IMR-90 (cell line): ENCODE data around the gene ZNF774. TPM values are rescaled to one million over a fixed set of nuclear protein-coding genes. Genes with fewer than 3 reads are reported as not detected.

ENCODE experiments used
- ATAC-seq: fragments of 200-7000 bp; cut with Tn5 transposase; 2 replicates; pipeline ENCODE4 v1.9.1; 2020; ENCODE audit warnings: low read depth, mild to moderate bottlenecking, moderate library complexity
- BruUV-seq: library from RNA; stranded (reverse); fragments of 400-500 nt; replicated peaks from 2 replicates; lab custom pipeline; 2021; lab: Mats Ljungman, UMichigan
- CTCF ChIA-PET: fragments of 300-600 bp; formaldehyde crosslinking; extraction: SDS; loops from one replicate; lab custom pipeline; 2021; ENCODE audit warnings: antibody characterized with exemption; lab: Yijun Ruan, JAX
- POLR2A ChIA-PET: fragments of 300-600 bp; sonication (Branson Sonifier 250); formaldehyde crosslinking; loops from one replicate; lab custom pipeline; 2022; ENCODE audit warnings: antibody characterized with exemption; ENCODE audit not compliant: unreplicated experiment; lab: Charles Lee
- DNase-seq: peaks from one replicate; pipeline ENCODE4 v3.0.0; 2013
- H2AFZ ChIP-seq: replicated peaks from 2 replicates; pipeline ENCODE3; 2013; ENCODE audit warnings: low read length, mild to moderate bottlenecking; ENCODE audit not compliant: poor library complexity
- H2AK5ac ChIP-seq: 2 replicates; pipeline ENCODE4 v1.6.1; 2013; ENCODE audit warnings: low read depth, low read length, inconsistent platforms
- H2AK9ac ChIP-seq: replicated peaks from 2 replicates; pipeline ENCODE3; 2013; ENCODE audit warnings: mild to moderate bottlenecking, low read depth, low read length, moderate library complexity; ENCODE audit not compliant: poor library complexity
- H2BK120ac ChIP-seq: 2 replicates; pipeline ENCODE4 v1.6.1; 2013; ENCODE audit warnings: low read depth, low read length, inconsistent platforms
- H2BK15ac ChIP-seq: 3 replicates; pipeline ENCODE4 v1.6.1; 2013; ENCODE audit warnings: low read depth, low read length, inconsistent platforms
- H2BK20ac ChIP-seq: 2 replicates; pipeline ENCODE4 v1.6.1; 2013; ENCODE audit warnings: low read depth, mild to moderate bottlenecking, inconsistent platforms, low read length, moderate library complexity
- H2BK5ac ChIP-seq: 2 replicates; pipeline ENCODE4 v1.6.1; 2013; ENCODE audit warnings: mild to moderate bottlenecking, low read depth, low read length, inconsistent platforms; ENCODE audit not compliant: poor library complexity, severe bottlenecking
- H3K14ac ChIP-seq: replicated peaks from 2 replicates; pipeline ENCODE4 v1.6.1; 2013; ENCODE audit warnings: low read depth, low read length, inconsistent platforms
- H3K18ac ChIP-seq: 2 replicates; pipeline ENCODE4 v1.6.1; 2013; ENCODE audit warnings: low read depth, low read length, control low read depth
- H3K23ac ChIP-seq: 2 replicates; pipeline ENCODE4 v1.6.1; 2013; ENCODE audit warnings: low read depth, low read length, inconsistent platforms
- H3K27ac ChIP-seq: 2 replicates; pipeline ENCODE4 v1.5.1; 2013; ENCODE audit warnings: mild to moderate bottlenecking, control low read depth, low read length; ENCODE audit not compliant: insufficient read depth
- H3K27me3 ChIP-seq: 2 replicates; pipeline ENCODE4 v1.6.1; 2013; ENCODE audit warnings: low read length; ENCODE audit not compliant: control insufficient read depth, insufficient read depth
- H3K36me3 ChIP-seq: 2 replicates; pipeline ENCODE4 v1.6.1; 2013; ENCODE audit warnings: low read length, mixed read lengths; ENCODE audit not compliant: control insufficient read depth, insufficient read depth
- H3K4ac ChIP-seq: 2 replicates; pipeline ENCODE4 v1.6.1; 2013; ENCODE audit warnings: low read depth, low read length, inconsistent platforms
- H3K4me1 ChIP-seq: 2 replicates; pipeline ENCODE4 v1.6.1; 2013; ENCODE audit warnings: low read length, mixed read lengths; ENCODE audit not compliant: control insufficient read depth, insufficient read depth
- H3K4me2 ChIP-seq: 2 replicates; pipeline ENCODE4 v1.6.1; 2013; ENCODE audit warnings: low read depth, mild to moderate bottlenecking, control low read depth, low read length, moderate library complexity
- H3K4me3 ChIP-seq: 2 replicates; pipeline ENCODE4 v1.5.1; 2013; ENCODE audit warnings: low read depth, mild to moderate bottlenecking, control low read depth, low read length, moderate library complexity; ENCODE audit not compliant: insufficient read depth
- H3K56ac ChIP-seq: 2 replicates; pipeline ENCODE4 v1.6.1; 2013; ENCODE audit warnings: low read length, inconsistent platforms; ENCODE audit not compliant: insufficient read depth; ENCODE audit errors: extremely low read depth
- H3K79me1 ChIP-seq, 2 experiments: 2 replicates each; pipeline ENCODE4 v1.6.1; 2013; ENCODE audit warnings: low read length in 2 of 2, inconsistent platforms in 1 of 2, low read depth in 1 of 2
- H3K9ac ChIP-seq: 2 replicates; pipeline ENCODE4 v1.6.1; 2013; ENCODE audit warnings: low read depth, low read length, control low read depth
- H3K9me1 ChIP-seq: 2 replicates; pipeline ENCODE4 v1.6.1; 2013; ENCODE audit warnings: low read length, inconsistent platforms; ENCODE audit not compliant: insufficient read depth
- H3K9me3 ChIP-seq: 2 replicates; pipeline ENCODE4 v1.6.1; 2013; ENCODE audit warnings: low read length; ENCODE audit not compliant: control insufficient read depth, insufficient read depth
- H4K20me1 ChIP-seq: 2 replicates; pipeline ENCODE4 v1.6.1; 2013; ENCODE audit warnings: low read length, inconsistent platforms; ENCODE audit not compliant: insufficient read depth
- H4K5ac ChIP-seq: 2 replicates; pipeline ENCODE4 v1.6.1; 2013; ENCODE audit warnings: mild to moderate bottlenecking, low read depth, low read length, control low read depth
- H4K8ac ChIP-seq, 2 experiments: 2 replicates each; pipeline ENCODE4 v1.6.1; 2013; ENCODE audit warnings: low read depth in 2 of 2, low read length in 2 of 2, control low read depth in 1 of 2, inconsistent platforms in 1 of 2
- H4K91ac ChIP-seq: 2 replicates; pipeline ENCODE4 v1.6.1; 2013; ENCODE audit warnings: low read depth, low read length, inconsistent platforms; ENCODE audit not compliant: insufficient read depth
- CEBPB ChIP-seq: IDR thresholded peaks from 2 replicates; pipeline ENCODE4 v1.6.1; 2012; ENCODE audit warnings: low read depth, low read length, improper control_type of control experiment
- ELK1 ChIP-seq: fragments of 150-350 bp; IDR thresholded peaks from 2 replicates; pipeline ENCODE4 v1.6.1; 2016; ENCODE audit warnings: low read depth, mild to moderate bottlenecking, low read length, moderate library complexity, borderline replicate concordance
- MAZ ChIP-seq: IDR thresholded peaks from 2 replicates; pipeline ENCODE4 v1.6.1; 2012; ENCODE audit warnings: low read depth, mild to moderate bottlenecking, low read length, improper control_type of control experiment, moderate library complexity, borderline replicate concordance
- WGBS, 2 experiments: methylation state at CpG; one replicate each; pipeline versions ENCODE4 v1.1.5 to v1.1.7; 2013; ENCODE audit warnings: missing lambda C conversion rate in 2 of 2; ENCODE audit not compliant: insufficient read length in 1 of 2; ENCODE audit errors: extremely low coverage in 2 of 2; 5-methylcytosine and 5-hydroxymethylcytosine counted together
- dilution Hi-C: fragments of 300-500 bp; cut with HindIII; formaldehyde crosslinking; loops from one replicate; pipeline ENCODE4 v1.14.3; 2018; ENCODE audit warnings: low sequenced_read_pairs; ENCODE audit not compliant: unreplicated experiment
- in situ Hi-C: fragments of 300-500 bp; cut with MboI; formaldehyde crosslinking; loops from 3 replicates; pipeline ENCODE4 v1.14.3; 2019; ENCODE audit warnings: low sequenced_read_pairs, inconsistent platforms, mixed read lengths
- intact Hi-C: fragments of 100-400 bp; cut with micrococcal nuclease; formaldehyde crosslinking; loops from 2 replicates; pipeline ENCODE4 v1.10.0; 2022
- polyA plus RNA-seq, 3 experiments: library from polyadenylated mRNA; depleted of rRNA; stranded (reverse); fragments of >200 nt; gene quantifications; 2 replicates each; pipeline ENCODE4 v1.2.3, GENCODE V29; 2012; ENCODE audit warnings: low replicate concordance in 1 of 3
- total RNA-seq: library from RNA; depleted of rRNA; stranded (reverse); fragments of >200 nt; gene quantifications from 2 replicates; pipeline ENCODE4 v1.2.3, GENCODE V29; 2012

ZNF774 gene
- total and polyA plus RNA-seq, 2 of the 4 experiments (the other 2 are of a cell fraction) = 0.91 to 1.1 TPM

DNA sequence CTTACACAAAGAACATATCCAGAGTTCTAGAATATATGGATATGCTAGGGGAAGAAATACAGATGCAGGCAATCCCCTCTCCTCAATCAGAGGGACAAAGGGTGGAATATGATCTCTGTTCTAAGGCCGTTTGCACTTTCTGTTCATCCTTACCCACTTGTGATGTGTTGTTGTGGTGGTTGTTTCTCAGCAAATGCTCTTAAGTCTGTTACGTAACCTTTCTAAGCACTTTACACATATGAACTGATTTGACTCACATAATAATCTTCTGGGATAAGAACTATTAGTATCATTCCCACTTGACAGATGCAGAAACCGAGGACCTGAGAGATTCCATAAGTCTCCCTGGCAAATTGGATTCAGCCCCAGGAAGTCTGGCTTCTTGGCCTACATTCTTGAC is 46.2 kb upstream of the ZNF774 start:
- ChIA-PET CTCF (interaction anchor here (2.2 kb wide), 1 partner anchor 14 kb away, joined by 6 read pairs; no protein-coding TSS in a partner anchor), POLR2A (no interaction called here)
- no peak overlapping the region for H3K4me3 ChIP-seq
- no peak overlapping the region for H3K56ac ChIP-seq
- no peaks in the 10 kb centered on the region for H3K9me1 ChIP-seq
- in situ Hi-C loops (loop anchor here (25.0 kb wide), 1 partner anchor 581 kb away; the partner anchor contains the start of gene FES), dilution Hi-C loops (no loop called here), intact Hi-C loops (no loop called here)
- H2AK5ac ChIP-seq = no peak overlapping the region
- no peaks in the 10 kb centered on the region for H3K4me1 ChIP-seq
- H3K9me3 ChIP-seq = no peaks in the 10 kb centered on the region
- no TSS peak for BruUV-seq
- WGBS, 2 experiments = no CpG with 5 or more reads among the region's 3 CpGs
- H3K18ac ChIP-seq = no peak overlapping the region
- H3K27ac ChIP-seq = no peak overlapping the region
- H4K91ac ChIP-seq = no peak overlapping the region
- ATAC-seq = no peak
- H2AFZ ChIP-seq = no peak overlapping the region
- no peaks in the 10 kb centered on the region for H3K27me3 ChIP-seq
- H4K5ac ChIP-seq = no peak overlapping the region
- H2BK120ac ChIP-seq = no peak overlapping the region
- no peaks in the 10 kb centered on the region for H4K20me1 ChIP-seq
- H2BK5ac ChIP-seq = no peak overlapping the region
- H3K36me3 ChIP-seq = no peaks in the 10 kb centered on the region
- H2BK20ac ChIP-seq = no peak overlapping the region
- H3K79me1 ChIP-seq = no peaks in the 10 kb centered on the region
- H3K4ac ChIP-seq = no peak overlapping the region
- no peak overlapping the region for H2BK15ac ChIP-seq
- no peak overlapping the region for H4K8ac ChIP-seq
- H3K4me2 ChIP-seq = no peak overlapping the region
- H3K9ac ChIP-seq = no peak overlapping the region
- H3K23ac ChIP-seq = no peak overlapping the region
- TF ChIP-seq ELK1 (no peak), CEBPB (peak; percentile 58; the same call in 1 of the 2 replicates), MAZ (no peak)
- no peak overlapping the region for H3K14ac ChIP-seq
- no peak for DNase-seq
- no peak overlapping the region for H2AK9ac ChIP-seq
